ENCODE results near the gene CCDC157. TPM values are rescaled to one million over a fixed set of nuclear protein-coding genes. Genes with fewer than 3 reads are reported as not detected.

The CCDC157 gene
- total and polyA plus RNA-seq, 4 donors: 0.53 to 1.4 (median 0.98) TPM

- H3K27ac ChIP-seq (ENCODE audit: low read depth in 1 of 2, low read length in 2 of 2): peak overlapping the region; percentile 78 to 85
- 27% methylated on average over 25 of the region's 25 CpGs for WGBS
- H3K36me3 ChIP-seq (ENCODE audit: control insufficient read depth in 4 of 4, insufficient read depth in 3 of 4, low read depth in 1 of 4, low read length in 3 of 4): peaks cover 0 to 5% (median 1%) of the 10 kb centered on the region in 4 donors
These were observed 42.2 kb downstream of the CCDC157 start for GRCh38 chr22:30398685-30399680.

DNA sequence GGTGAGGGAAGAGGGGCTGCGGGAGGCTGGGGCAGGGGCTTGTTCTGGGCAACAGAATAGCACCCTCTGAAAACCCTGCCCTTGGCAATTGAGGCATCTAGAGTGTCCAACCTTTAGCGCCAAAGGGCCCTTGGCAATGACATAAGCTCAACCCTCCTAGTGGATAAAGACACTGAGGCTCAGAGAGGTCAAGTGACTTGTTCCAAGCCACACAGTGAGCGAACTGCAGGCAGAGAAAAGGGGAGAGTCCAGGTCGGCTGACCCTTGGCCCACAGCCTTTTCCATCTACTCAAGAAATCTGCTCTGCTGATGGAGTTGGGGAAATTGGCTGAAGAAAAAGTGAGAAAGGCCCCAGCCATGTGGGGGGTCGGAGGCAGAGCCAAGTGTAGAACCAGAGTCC lies 42.9 kb downstream of the CCDC157 start:
- H3K9me3 ChIP-seq (ENCODE audit: control insufficient read depth in 4 of 4, low read length in 3 of 4): no peaks in the 10 kb centered on the region
- H3K36me3 ChIP-seq (ENCODE audit: control insufficient read depth in 4 of 4, insufficient read depth in 3 of 4, low read depth in 1 of 4, low read length in 3 of 4): peaks cover 0 to 5% (median 1%) of the 10 kb centered on the region in 4 donors
- peak overlapping the region; percentile 3 to 85 for H3K27ac ChIP-seq (ENCODE audit: low read depth in 1 of 2, low read length in 2 of 2)
- no peak for DNase-seq (ENCODE audit: low spot score)
- no peak overlapping the region for H3K9ac ChIP-seq (ENCODE audit: low read depth in 1 of 2, low read length in 2 of 2)
- H3K4me3 ChIP-seq (ENCODE audit: low read depth in 1 of 3, low read length in 3 of 3): peak overlapping the region in 1 of 3 donors; percentile 33
- H3K4me1 ChIP-seq (ENCODE audit: control insufficient read depth in 4 of 4, insufficient read depth in 4 of 4, low read length in 3 of 4): peaks cover 7 to 75% (median 63%) of the 10 kb centered on the region in 4 donors
- WGBS: 54% methylated on average over 5 of the region's 5 CpGs
- no peaks in the 10 kb centered on the region for H3K27me3 ChIP-seq (ENCODE audit: control insufficient read depth in 4 of 4, insufficient read depth in 4 of 4, low read length in 3 of 4)
- TF ChIP-seq HNF4A (conservative IDR thresholded peaks at IDR 0.05) (no peak), REST (IDR thresholded peaks at IDR 0.05) (no peak), FOXA2 (IDR thresholded peaks at IDR 0.05) (no peak), JUND (IDR thresholded peaks at IDR 0.05) (no peak), TAF1 (conservative IDR thresholded peaks at IDR 0.05) (no peak), RAD21 (IDR thresholded peaks at IDR 0.05) (no peak), ATF3 (IDR thresholded peaks at IDR 0.05) (no peak), NR2F2 (IDR thresholded peaks at IDR 0.05) (no peak), FOXA1 (IDR thresholded peaks at IDR 0.05) (no peak), HNF4G (IDR thresholded peaks at IDR 0.05) (no peak), RXRA (IDR thresholded peaks at IDR 0.05) (no peak), EGR1 (IDR thresholded peaks at IDR 0.05; ENCODE audit: low read depth in 2 of 2) (no peak)

More at GRCh38 chr22:30398685-30399680, 42.2 kb downstream of the CCDC157 start:
- Histone ChIP-seq H3K9ac (ENCODE audit: low read depth in 1 of 2, low read length in 2 of 2) (peak overlapping the region; percentile 68 to 77), H3K4me3 (ENCODE audit: low read depth in 1 of 3, low read length in 3 of 3) (peak overlapping the region; percentile 33 to 87 (median 83)), H3K27me3 (ENCODE audit: control insufficient read depth in 4 of 4, insufficient read depth in 4 of 4, low read length in 3 of 4) (no peaks in the 10 kb centered on the region), H3K4me1 (ENCODE audit: control insufficient read depth in 4 of 4, insufficient read depth in 4 of 4, low read length in 3 of 4) (peaks cover 7 to 70% (median 59%) of the 10 kb centered on the region in 4 donors), H3K9me3 (ENCODE audit: control insufficient read depth in 4 of 4, low read length in 3 of 4) (no peaks in the 10 kb centered on the region)
- DNase-seq (ENCODE audit: low spot score): no peak
- TF ChIP-seq REST (IDR thresholded peaks at IDR 0.05): no peak
- peak in 1 of 2 donors; percentile 49 for TF ChIP-seq RXRA (IDR thresholded peaks at IDR 0.05)
- peak in 1 of 2 donors; percentile 63 for TF ChIP-seq HNF4A (conservative IDR thresholded peaks at IDR 0.05)
- no peak for TF ChIP-seq RAD21 (IDR thresholded peaks at IDR 0.05)
- no peak for TF ChIP-seq CTCF (IDR thresholded peaks at IDR 0.05; ENCODE audit: low read depth, low read length, missing input control)
- no peak for TF ChIP-seq TAF1 (conservative IDR thresholded peaks at IDR 0.05)

All from liver (tissue), 9 donors.